Calu3 (cell line): ENCODE measurements around the gene WDR90. TPM values are rescaled to one million over a fixed set of nuclear protein-coding genes. Genes with fewer than 3 reads are reported as not detected.
A peak's percentile ranks its signal among the peaks of the same experiment; 100 is the strongest.

Experiments used
- BruUV-seq: library from RNA; stranded (reverse); fragments of 400-500 nt; replicated peaks from 2 replicates; lab custom pipeline; 2021; lab: Mats Ljungman, UMichigan
- CTCF ChIA-PET: fragments of 300-600 bp; sonication (Branson Sonifier 250); formaldehyde crosslinking; loops from one replicate; lab custom pipeline; 2022; ENCODE audit warnings: antibody characterized with exemption; lab: Charles Lee
- DNase-seq: peaks from one replicate; pipeline ENCODE4 v3.0.0; 2022
- H3K27ac Mint-ChIP-seq: one replicate; pipeline ENCODE4 v1.8.0; 2022; ENCODE audit warnings: mixed read lengths; ENCODE audit not compliant: unreplicated experiment
- H3K27me3 Mint-ChIP-seq: one replicate; pipeline ENCODE4 v1.8.0; 2022; ENCODE audit warnings: mixed read lengths; ENCODE audit not compliant: unreplicated experiment
- H3K36me3 Mint-ChIP-seq: one replicate; pipeline ENCODE4 v1.8.0; 2022; ENCODE audit warnings: mild to moderate bottlenecking, moderate library complexity, mixed read lengths; ENCODE audit not compliant: insufficient read depth, unreplicated experiment
- H3K4me1 Mint-ChIP-seq: one replicate; pipeline ENCODE4 v1.8.0; 2022; ENCODE audit warnings: mild to moderate bottlenecking, low read depth, mixed read lengths; ENCODE audit not compliant: unreplicated experiment
- H3K4me3 Mint-ChIP-seq: one replicate; pipeline ENCODE4 v1.8.0; 2022; ENCODE audit warnings: mild to moderate bottlenecking, low read depth, moderate library complexity, mixed read lengths; ENCODE audit not compliant: unreplicated experiment
- H3K9me3 Mint-ChIP-seq: one replicate; pipeline ENCODE4 v1.8.0; 2022; ENCODE audit warnings: low read depth, mixed read lengths; ENCODE audit not compliant: unreplicated experiment
- intact Hi-C: fragments of 100-400 bp; cut with micrococcal nuclease; formaldehyde crosslinking; loops from one replicate; pipeline ENCODE4 v1.10.0; 2022; ENCODE audit not compliant: unreplicated experiment
- total RNA-seq: library from RNA; stranded (reverse); gene quantifications from 2 replicates; pipeline ENCODE4 v1.2.3, GENCODE V29; 2022
- TF ChIP-seq, protein P1 (sequence below): fragments of 200-600 bp; IDR thresholded peaks from one replicate; pipeline ENCODE4 v1.8.0; 2022; ENCODE audit warnings: antibody characterized with exemption; ENCODE audit not compliant: unreplicated experiment

The WDR90 gene
- total RNA-seq, 1 experiment from 2014 or later, result 142 TPM

GRCh38 chr16:634051-634670, 15.0 kb upstream of the WDR90 start:
- Mint-ChIP-seq H3K9me3 (no peaks in the 10 kb centered on the region), H3K27me3 (no peaks in the 10 kb centered on the region), H3K27ac (no peak overlapping the region), H3K4me1 (peaks cover 8% of the 10 kb centered on the region), H3K36me3 (peaks cover 81% of the 10 kb centered on the region), H3K4me3 (peak overlapping the region; percentile 87)
- DNase-seq, result no peak
- CTCF ChIA-PET, result no interaction called here
- intact Hi-C loops, result loop anchor here (10.0 kb wide), 1 partner anchor 109 kb away; the partner anchor contains the start of gene CAPN15
- TF ChIP-seq, protein P1, sequence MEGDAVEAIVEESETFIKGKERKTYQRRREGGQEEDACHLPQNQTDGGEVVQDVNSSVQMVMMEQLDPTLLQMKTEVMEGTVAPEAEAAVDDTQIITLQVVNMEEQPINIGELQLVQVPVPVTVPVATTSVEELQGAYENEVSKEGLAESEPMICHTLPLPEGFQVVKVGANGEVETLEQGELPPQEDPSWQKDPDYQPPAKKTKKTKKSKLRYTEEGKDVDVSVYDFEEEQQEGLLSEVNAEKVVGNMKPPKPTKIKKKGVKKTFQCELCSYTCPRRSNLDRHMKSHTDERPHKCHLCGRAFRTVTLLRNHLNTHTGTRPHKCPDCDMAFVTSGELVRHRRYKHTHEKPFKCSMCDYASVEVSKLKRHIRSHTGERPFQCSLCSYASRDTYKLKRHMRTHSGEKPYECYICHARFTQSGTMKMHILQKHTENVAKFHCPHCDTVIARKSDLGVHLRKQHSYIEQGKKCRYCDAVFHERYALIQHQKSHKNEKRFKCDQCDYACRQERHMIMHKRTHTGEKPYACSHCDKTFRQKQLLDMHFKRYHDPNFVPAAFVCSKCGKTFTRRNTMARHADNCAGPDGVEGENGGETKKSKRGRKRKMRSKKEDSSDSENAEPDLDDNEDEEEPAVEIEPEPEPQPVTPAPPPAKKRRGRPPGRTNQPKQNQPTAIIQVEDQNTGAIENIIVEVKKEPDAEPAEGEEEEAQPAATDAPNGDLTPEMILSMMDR, result no peak
- no TSS peak for BruUV-seq

- TF ChIP-seq, protein P1, result no peak
- H3K9me3 Mint-ChIP-seq, result no peaks in the 10 kb centered on the region
- peaks cover 8% of the 10 kb centered on the region for H3K4me1 Mint-ChIP-seq
- H3K4me3 Mint-ChIP-seq, result peak overlapping the region; percentile 87
- H3K36me3 Mint-ChIP-seq, result peaks cover 73% of the 10 kb centered on the region
- intact Hi-C loops, result loop anchor here (10.0 kb wide), 1 partner anchor 110 kb away; the partner anchor contains the start of gene CAPN15
- CTCF ChIA-PET, result no interaction called here
- BruUV-seq, result no TSS peak
- no peak for DNase-seq
- no peaks in the 10 kb centered on the region for H3K27me3 Mint-ChIP-seq
- no peak overlapping the region for H3K27ac Mint-ChIP-seq
These were observed 14.2 kb upstream of the WDR90 start for GRCh38 chr16:634996-635395.

DNA sequence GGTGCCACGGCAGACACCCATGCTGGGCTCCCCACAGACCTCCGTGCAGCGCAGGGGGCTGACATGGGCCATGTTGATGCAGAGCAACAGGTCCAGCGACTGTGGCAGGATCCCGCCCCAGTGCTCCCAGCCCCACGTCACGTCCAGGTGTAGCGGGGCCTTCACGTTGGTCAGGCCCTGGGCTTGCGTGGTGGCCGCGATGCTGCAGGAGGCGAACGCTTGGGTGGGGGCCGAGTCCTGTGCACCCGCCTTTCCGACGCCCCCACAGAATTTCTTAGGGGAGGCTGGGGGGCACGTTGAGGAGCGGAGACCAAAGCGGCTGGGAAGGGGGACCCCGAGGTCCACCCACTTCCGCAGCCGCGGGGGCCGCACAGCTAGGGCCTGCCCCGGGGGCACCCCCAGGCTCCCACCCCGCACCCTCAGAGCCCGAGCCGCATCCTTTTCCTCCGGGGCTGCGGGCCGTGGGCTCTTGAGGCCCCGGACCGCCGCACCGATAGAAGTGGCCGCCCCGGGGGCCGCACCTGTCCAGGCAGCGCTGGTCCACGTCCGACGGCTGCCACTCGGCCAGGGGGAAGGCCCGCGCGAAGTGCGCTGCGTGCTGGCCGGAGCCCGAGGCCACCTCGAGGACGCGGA, 13.5 kb upstream of the WDR90 start:
- no peak for DNase-seq
- no peaks in the 10 kb centered on the region for H3K27me3 Mint-ChIP-seq
- peak overlapping the region; percentile 91 for H3K27ac Mint-ChIP-seq
- no TSS peak for BruUV-seq
- TF ChIP-seq, protein P1, result no peak
- peaks cover 72% of the 10 kb centered on the region for H3K36me3 Mint-ChIP-seq
- CTCF ChIA-PET, result interaction anchor here (1.6 to 1.7 kb wide), 2 partner anchors 12 to 42 kb away, joined by 6 to 8 read pairs; no protein-coding TSS in a partner anchor
- H3K4me1 Mint-ChIP-seq, result peaks cover 8% of the 10 kb centered on the region
- peak overlapping the region; percentile 87 for H3K4me3 Mint-ChIP-seq
- H3K9me3 Mint-ChIP-seq, result no peaks in the 10 kb centered on the region
- intact Hi-C loops, result loop anchor here (2.0 to 10.0 kb wide), 2 partner anchors 43 to 111 kb away; partner anchors contain the start of gene CAPN15

DNA sequence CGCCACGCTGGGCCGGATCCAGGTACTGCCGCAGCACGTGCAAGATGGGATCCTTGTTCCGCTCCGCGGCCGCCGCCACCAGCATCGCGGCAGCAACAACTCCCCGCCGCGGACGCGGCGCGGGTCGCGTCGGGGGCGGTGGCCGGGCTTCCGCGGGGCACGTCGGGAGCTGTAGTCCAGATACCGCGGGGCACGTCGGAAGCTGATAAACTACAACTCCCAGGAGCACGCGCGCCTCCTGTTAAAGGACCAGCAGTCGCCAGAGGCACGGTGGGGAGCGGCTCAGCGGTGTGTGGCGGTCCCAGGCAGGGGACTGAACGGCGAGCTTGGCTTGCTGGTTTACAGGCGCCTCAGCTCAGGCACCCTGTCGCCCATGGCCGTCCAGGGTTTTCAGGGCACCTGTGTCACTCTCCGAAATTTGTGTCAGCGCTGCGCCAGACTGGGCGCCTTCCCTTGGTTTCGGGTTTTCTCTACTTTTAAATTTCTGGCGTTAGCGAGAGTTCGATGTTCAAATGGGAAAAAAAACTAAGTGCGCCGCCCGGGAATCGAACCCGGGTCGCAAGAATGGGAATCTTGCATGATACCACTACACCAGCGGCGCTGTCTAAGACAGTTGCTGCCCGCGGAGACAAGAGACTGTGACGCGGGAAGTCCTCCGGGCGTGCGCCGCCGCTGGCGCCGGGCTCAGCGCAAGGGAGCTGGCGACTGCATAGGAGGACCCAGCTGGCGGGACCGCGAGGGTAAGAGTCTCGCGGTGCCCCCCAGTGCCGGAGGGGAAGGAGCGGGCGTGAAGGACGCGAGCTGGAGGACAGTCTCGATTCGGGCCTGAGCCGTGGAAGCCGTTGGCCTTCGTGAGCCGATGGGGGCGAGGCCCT, 12.7 kb upstream of the WDR90 start, which contains the start of gene METTL26:
TSS of gene METTL26 (minus strand) at position 100 of the 875 bp plus-strand sequence. CDS start at position 85, 15 bp downstream.
- Mint-ChIP-seq H3K36me3 (peaks cover 67% of the 10 kb centered on the region), H3K4me3 (peak within 1 kb of the TSS; percentile 87), H3K27ac (peak within 1 kb of the TSS; percentile 91), H3K4me1 (peaks cover 8% of the 10 kb centered on the region), H3K9me3 (no peaks in the 10 kb centered on the region), H3K27me3 (no peaks in the 10 kb centered on the region)
- TSS peak; percentile 93 for BruUV-seq
- CTCF ChIA-PET, result interaction anchor here (1.6 to 1.7 kb wide), 2 partner anchors 11 to 43 kb away, joined by 6 to 8 read pairs; no protein-coding TSS in a partner anchor
- DNase-seq, result peak; percentile 96
- TF ChIP-seq, protein P1, result no peak
- intact Hi-C loops, result loop anchor here (2.0 to 10.0 kb wide), 2 partner anchors 44 to 112 kb away; partner anchors contain the start of gene CAPN15
